ENCODE measurements around the gene GPC5. TPM values are rescaled to one million over a fixed set of nuclear protein-coding genes. Genes with fewer than 3 reads are reported as not detected.

Gene GPC5
- total and polyA plus RNA-seq, 2 of the 13 experiments (the other 11 are each of a cell fraction or from before 2014, with no cell fraction given): 0.02 to 0.07 TPM

- TF ChIP-seq ZEB1 (IDR thresholded peaks at IDR 0.05; ENCODE audit: insufficient replicate concordance, low read depth) (no peak), ZFY (CRISPR knock-in tag; IDR thresholded peaks at IDR 0.05) (no peak), LCORL (IDR thresholded peaks at IDR 0.05) (no peak), LCORL (CRISPR knock-in tag; IDR thresholded peaks at IDR 0.05) (no peak)
Measured at GRCh38 chr13:92103689-92104153, 705.3 kb downstream of the GPC5 start (continued).

- Histone ChIP-seq H2AFZ (ENCODE audit: low read length) (no peak overlapping the region), H3K4me3 (replicated peaks in 1 of 3; ENCODE audit: insufficient read depth in 1 of 3, low read depth in 2 of 3, low read length in 3 of 3) (no peak overlapping the region), H4K20me1 (ENCODE audit: insufficient read depth, low read length) (no peaks in the 10 kb centered on the region), H3K36me3 (replicated peaks in 1 of 2; ENCODE audit: control insufficient read depth in 1 of 2, insufficient read depth in 2 of 2, low read length in 2 of 2) (no peaks in the 10 kb centered on the region), H3K27me3 (ENCODE audit: control insufficient read depth in 1 of 2, insufficient read depth in 2 of 2, low read length in 2 of 2) (no peaks in the 10 kb centered on the region), H3K9ac (ENCODE audit: insufficient read depth, low read depth, low read length) (no peak overlapping the region), H3K79me2 (ENCODE audit: insufficient read depth, low read length) (no peaks in the 10 kb centered on the region), H3K27ac (ENCODE audit: extremely low read length, insufficient read depth, low read length) (no peak overlapping the region), H3K9me3 (ENCODE audit: low read length) (no peaks in the 10 kb centered on the region), H3K4me1 (ENCODE audit: insufficient read depth, low read length) (no peaks in the 10 kb centered on the region), H3K4me2 (ENCODE audit: low read depth, low read length) (no peak overlapping the region)
- peak; percentile 75 for TF ChIP-seq CEBPB (IDR thresholded peaks at IDR 0.05; ENCODE audit: borderline replicate concordance, low read depth, low read length)
- TF ChIP-seq, protein P1, sequence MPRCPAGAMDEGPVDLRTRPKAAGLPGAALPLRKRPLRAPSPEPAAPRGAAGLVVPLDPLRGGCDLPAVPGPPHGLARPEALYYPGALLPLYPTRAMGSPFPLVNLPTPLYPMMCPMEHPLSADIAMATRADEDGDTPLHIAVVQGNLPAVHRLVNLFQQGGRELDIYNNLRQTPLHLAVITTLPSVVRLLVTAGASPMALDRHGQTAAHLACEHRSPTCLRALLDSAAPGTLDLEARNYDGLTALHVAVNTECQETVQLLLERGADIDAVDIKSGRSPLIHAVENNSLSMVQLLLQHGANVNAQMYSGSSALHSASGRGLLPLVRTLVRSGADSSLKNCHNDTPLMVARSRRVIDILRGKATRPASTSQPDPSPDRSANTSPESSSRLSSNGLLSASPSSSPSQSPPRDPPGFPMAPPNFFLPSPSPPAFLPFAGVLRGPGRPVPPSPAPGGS (CRISPR knock-in tag; IDR thresholded peaks at IDR 0.05): no peak
- no TSS peak for BruUV-seq (replicated peaks)
- intact Hi-C loops (cut with micrococcal nuclease; ENCODE audit: unreplicated experiment): no loop called here
- WGBS (ENCODE audit: low lambda C conversion rate): 39% methylated on average over 9 of the region's 9 CpGs
- in situ Hi-C loops (cut with HindIII; ENCODE audit: extremely low pct_ligation_motif_present, low pct_unique_long_range_greater_than_20kb): no loop called here
- POLR2A ChIA-PET: no interaction called here
- CTCF ChIA-PET (ENCODE audit: low intra/inter-chr PET ratio, low total read pairs): no interaction called here
- ATAC-seq (no peak), FAIRE-seq (no peak), DNase-seq (ENCODE audit: low spot score) (no peak)
Measured at GRCh38 chr13:92122186-92122853, 723.9 kb downstream of the GPC5 start.

All from HepG2 (cell line).